ENCODE measurements around the gene CARD18.

GRCh38 chr11:105149477-105149876, 9.9 kb upstream of the CARD18 start:
- TF ChIP-seq POLR2A (IDR thresholded peaks at IDR 0.05; ENCODE audit: low read depth, low read length) = no peak
- no peak for TF ChIP-seq POLR2AphosphoS5 (IDR thresholded peaks at IDR 0.05; ENCODE audit: low read depth, low read length)
